SKM-1 (cell line): ENCODE measurements around the gene TRAF5.
A peak's percentile ranks its signal among the peaks of the same experiment; 100 is the strongest.
"Not testable (repeated sequence)": the region's sequence is repeated elsewhere in the genome, so short reads cannot be mapped to it uniquely, and the experiment has no call there.

Experiments
- DNase-seq: peaks from one replicate; lab custom pipeline; 2025; ENCODE audit not compliant: unreplicated experiment; lab: John Stamatoyannopoulos, UW

The TRAF5 gene

DNA sequence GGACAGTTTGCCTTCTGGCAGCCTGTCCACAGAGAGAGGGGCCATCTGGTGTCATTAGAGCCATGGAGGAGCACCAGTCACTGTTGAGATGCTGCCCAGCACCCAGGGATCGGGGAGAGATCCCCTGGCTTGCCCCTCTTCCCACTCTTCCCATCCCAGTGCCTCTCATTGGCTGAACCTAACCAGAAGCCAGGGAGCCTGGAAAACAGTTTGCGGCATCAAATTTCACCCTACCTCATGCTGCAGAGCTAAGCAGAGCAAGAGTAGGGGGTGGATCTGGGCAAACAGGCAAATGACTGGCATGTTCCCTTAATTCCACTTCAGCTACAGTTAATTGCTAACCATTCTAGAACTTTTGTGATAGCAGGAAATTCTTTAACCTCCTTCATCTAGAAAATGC, 19.1 kb downstream of the TRAF5 start:
- DNase-seq, result no peak

DNA sequence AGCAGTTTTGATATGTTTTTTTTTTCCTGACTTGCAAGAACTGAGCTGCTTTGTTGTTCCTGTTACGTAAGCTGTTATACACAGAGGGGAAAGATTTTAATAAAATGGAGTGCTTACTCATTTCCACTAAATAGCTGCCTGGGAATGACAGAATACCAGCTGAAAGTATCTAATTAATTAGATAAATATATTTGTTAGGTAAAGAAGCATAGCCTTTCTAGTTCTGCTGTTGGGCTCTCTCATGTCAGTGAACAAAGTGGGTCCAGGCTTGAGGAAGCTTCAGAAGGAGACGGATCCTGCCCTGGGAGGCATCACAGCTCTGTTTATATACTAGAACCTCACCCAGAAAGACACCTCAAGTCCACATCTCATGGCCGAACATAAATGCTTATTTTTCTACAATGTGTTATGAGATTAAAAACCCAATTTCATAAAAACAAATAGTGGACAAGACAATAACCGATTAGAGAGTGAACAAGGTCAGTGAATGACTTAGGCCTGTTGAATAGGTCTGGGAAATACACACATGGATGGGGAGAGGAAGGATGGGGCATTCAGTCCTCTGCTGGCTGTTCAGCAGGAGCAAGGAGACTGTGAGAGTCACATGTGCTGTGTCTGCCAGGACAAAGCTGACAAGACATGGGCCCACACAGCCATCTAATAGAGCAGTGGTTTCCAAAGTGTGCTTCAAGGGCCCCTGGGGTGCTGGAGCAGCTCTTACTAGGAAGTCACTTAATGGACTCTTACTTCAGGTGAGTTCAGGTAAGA, 20.6 kb downstream of the TRAF5 start:
- no peak for DNase-seq

DNA sequence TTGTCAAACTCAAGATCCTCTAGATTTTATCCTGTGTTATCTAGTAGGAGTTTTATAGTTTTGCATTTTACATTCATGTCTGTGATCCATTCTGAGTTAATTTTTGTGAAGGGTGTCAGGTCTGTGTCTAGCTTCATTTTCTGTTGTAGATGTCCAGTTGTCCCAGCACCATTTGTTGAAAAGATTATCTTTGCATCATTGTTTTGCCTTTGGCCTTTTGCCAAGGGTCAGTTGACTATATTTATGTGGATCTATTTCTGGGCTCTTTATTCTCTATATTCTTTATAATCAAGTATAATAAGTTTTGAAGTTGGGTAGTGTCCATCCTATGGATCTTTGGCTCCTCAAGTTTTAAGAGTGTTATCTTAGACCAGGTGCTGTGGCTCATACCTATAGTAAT, 21.9 kb downstream of the TRAF5 start:
- DNase-seq, result no peak

DNA sequence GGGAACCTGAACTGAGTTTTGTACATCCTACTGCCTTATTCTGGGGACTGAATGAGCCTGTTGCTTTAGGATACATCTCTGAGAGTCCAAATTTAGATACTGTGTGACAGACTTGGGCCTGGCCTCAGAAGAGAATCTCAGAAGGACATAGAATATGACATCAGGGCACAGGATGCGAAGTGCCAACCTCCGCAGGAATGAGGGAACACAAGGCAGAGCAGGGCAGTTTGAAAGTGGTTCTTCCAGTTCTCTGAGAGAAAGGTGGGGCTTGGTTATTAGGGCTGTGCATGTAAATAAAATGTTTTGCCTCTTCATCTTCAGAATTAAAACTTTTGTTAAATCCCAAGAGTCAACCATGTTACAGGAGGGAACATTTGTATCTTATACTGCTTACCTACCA, 23.1 kb downstream of the TRAF5 start:
- DNase-seq, result no peak

DNA sequence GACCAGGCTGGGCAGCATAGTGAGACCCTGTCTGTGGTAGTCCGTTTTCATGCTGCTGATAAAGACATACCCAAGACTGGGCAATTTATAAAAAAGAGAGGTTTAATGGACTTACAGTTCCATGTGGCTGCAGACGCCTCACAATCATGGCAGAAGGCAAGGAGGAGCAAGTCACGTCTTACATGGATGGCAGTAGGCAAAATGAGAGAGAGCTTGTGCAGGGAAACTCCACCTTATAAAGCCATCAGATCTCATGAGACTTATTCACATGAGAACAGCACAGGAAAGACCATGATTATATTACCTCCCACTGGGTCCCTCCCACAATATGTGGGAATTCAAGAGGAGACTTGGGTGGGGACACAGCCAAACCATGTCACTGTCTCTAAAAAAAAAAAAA, 25.4 kb downstream of the TRAF5 start:
- DNase-seq, result not testable (repeated sequence)

DNA sequence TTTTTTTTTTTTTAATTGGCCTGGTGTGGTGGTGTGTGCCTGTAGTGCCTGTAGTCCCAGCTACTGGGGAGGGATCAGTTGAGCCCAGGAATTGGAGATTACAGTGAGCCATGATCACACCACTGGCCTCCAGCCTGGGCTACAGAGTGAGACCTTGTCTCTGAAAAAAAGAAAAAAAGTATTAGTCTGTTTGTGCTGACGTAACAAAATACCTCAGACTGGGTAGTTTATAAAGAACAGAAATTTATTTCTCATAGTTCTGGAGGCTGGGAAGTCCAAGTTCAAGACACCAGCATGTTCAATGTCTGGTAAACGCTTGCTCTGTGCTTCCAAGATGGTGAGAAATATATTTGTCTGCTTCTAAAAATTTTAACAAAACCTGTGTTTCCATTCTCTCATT, 25.8 kb downstream of the TRAF5 start:
- DNase-seq, result no peak

DNA sequence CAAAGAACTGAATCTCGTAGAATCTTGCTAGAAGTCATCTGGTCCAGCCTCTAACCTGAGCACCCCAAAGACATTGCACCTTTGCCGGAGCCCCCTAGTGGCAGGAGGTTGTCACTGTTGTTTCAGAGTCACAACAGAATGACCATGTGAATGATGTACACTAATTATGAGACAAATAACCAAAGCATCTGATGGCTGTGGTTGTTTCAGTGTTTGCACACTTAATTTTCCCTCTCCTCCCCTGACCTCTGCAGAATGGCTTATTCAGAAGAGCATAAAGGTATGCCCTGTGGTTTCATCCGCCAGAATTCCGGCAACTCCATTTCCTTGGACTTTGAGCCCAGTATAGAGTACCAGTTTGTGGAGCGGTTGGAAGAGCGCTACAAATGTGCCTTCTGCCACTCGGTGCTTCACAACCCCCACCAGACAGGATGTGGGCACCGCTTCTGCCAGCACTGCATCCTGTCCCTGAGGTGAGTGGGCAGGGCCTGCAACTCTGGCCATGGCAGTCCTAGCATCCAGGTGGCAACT, 26.4 kb downstream of the TRAF5 start:
- DNase-seq, result peak; percentile 33

DNA sequence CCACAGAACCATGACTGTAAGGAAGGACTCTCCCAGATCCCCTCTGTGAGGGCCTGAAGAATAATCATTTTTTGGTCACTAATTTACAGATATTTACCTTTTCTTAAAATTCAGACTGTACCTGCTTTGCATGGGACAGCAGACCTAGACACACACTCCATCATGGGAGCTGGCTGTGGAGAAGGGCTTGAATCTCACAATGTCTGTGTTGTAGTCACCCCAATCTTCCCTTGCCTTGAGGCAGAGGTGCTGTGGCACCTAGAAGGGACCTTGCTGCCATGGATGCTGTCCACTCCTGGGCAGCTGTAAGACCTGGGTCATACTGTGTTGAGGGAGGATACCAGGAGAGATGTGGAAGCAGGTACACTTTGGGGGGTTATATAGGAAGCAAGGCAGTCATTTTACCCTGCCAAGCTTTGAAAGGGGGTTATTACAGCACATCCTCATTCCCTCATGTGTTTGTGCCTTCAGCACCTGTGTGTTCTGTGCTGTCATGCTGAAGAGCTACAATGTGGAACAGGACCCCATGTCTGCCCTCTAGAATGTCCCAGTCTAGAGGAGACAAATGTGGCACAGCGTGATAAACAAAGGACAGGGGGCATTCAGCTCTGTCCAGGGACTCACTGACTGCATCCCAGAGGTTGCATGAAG, 27.1 kb downstream of the TRAF5 start:
- no peak for DNase-seq

DNA sequence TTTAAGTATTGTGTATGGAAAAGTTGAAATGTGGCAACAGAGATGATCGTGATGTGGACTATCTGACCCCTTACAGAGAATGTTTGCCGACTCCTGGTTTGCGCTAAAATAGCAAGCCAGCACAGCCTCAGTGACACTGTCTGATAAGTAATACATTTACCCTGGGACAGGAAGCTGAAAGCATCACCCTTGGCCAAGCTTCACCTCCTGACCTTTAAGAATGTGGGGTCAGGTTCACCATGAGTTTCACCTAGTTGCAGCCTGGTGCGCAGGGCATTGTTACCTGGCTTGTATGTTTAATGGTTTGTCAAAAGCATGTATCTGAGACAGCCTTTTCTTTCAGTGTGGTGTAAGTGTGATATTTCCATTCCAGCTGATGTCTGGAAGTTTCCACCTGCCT, 29.2 kb downstream of the TRAF5 start:
- no peak for DNase-seq

DNA sequence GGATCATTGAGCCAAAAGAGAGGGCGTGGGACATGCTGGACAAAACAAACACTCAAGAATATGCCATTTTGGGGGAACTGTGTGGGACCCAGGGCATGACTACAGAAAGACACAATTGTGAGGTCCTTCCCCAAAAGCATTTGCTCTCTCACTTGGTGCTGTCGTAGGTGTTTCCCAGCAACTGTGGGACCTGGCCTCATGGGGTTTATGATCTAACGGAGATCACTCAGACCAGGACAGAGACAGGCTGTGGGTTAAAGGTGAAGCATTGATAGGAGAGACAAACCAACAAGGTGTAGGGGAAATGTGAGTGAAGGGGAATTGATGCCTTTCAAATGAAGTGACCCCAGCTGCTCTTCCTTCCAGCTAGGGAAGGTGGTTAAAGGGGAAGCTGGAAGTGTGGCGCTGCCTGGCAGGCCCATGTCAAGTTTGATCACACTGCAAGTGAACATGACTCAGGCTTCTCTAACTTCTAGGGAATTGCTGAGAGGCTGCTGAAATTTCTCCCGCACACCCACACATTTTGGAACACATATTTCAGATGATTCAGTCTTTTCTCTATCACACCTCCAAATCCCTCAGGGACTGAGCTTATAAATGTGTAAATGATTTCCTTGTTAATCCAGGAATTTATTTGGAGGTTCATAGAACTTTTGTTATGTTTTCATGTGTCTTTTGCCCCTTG, 30.2 kb downstream of the TRAF5 start:
- DNase-seq, result no peak

DNA sequence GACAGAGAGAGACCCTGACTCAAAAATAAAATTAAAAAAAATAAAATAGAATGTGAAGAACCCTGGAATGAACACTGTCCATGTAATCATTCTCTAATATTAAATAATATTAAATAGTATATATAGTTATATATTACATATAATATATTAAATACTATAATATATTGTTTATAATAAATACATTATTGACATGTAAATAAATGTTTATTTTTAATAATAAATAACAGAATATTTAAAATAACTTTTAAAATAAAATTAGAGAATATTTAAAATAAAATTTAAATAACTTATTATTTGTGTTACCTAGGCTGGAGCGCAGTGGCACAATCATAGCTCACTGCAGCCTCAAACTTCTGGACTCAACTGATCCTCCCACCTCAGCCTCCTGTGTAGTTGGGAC, 32.1 kb downstream of the TRAF5 start:
- no peak for DNase-seq

DNA sequence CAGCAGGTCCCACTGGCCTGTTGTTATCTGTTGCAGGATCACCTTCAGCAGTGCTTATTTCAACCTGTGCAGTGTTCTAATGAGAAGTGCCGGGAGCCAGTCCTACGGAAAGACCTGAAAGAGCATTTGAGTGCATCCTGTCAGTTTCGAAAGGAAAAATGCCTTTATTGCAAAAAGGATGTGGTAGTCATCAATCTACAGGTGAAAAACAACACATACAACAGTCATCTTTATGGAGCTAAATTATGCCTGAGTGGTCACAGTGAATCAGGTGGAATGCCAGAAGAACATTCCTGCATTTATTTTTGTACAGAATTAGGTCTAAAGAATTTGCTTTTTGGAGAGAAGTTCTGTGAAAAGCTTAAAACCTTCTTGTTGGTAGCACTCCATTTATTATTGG, 33.2 kb downstream of the TRAF5 start:
- no peak for DNase-seq

DNA sequence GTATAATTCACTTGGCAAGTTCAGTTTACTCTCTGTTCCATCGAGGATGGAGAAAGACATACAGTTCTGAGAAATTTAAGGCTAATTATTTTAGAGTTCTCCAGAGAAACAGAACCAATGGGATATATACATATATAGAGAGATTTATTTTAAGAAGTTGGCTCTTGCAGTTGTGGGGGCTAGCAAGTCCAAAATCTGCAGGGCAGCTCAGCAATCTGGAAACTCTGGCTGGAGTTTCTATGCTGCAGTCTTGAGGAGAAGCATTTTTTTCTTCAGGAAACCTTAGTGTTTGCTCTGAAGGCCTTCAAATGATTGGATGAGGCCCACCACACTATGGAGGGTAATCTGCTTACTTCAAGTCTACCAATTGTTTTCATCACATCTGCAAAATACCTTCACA, 34.6 kb downstream of the TRAF5 start:
- no peak for DNase-seq

DNA sequence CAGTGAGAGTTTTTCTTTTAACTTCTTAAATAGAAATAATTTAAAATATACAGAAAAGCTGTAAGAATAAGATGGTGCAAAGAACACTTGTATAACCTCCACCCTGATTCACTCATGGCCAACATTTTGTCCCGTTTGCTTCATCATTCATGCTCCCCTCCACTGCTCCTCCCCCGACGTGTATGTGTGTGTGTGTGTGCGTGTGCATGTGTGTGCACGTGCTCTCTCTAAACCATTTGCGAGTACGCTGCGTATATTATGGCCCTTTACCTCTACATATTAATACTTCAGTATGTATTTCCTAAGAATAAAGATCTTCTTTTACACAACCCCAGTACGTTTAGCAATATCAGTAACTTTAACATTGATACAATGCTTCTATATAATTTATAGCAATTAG, 43.0 kb downstream of the TRAF5 start:
- DNase-seq, result no peak

DNA sequence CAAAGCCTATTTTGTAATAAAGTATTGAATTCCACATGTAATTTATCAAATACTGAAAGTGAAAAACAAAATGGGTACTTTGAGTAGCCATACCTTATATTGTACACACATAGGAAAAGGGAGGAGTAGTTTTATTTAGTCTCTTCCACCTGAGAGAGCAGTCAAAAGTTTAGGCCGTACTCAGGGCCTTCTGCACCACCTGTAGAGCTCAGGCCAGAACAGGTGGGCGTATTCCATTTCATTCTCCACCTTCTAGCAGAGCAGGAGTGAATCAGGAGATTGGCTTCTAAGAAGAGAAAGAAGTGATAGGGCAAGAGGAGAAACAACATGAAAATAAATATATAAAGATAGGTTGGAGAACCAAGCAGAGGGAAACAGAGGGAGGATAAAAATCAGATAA, 44.0 kb downstream of the TRAF5 start:
- DNase-seq, result no peak

DNA sequence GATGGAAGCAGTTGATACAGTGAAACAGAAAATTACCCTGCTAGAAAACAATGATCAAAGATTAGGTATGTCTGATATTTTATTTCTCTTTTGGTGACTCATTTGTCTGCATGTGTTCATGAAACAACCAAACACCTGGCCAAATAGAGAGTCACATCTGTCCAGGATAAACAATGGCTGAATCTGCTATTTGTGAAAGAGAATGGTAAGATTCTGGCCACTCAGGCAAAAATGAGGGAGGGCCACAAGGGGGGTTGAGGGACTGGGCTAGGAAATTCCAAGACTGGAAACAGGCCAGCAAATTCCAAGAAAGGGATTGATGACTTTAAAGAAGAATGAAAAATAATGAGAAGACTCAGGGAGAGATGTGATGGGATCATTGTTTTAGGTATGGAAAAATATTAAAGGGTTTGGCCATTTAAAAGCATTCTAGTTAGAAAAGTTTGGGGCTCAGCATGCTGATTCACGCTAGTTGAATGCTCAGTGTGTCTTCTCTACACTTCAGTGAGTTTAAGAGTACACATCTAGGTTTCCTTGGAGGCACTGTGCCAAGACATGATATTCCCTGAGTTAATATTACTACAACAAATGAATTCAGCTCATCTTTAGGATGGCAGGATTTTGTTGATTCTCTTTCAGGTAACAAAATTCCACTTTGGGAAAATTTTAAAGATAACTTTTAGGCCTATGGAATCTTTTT, 44.9 kb downstream of the TRAF5 start:
- no peak for DNase-seq

DNA sequence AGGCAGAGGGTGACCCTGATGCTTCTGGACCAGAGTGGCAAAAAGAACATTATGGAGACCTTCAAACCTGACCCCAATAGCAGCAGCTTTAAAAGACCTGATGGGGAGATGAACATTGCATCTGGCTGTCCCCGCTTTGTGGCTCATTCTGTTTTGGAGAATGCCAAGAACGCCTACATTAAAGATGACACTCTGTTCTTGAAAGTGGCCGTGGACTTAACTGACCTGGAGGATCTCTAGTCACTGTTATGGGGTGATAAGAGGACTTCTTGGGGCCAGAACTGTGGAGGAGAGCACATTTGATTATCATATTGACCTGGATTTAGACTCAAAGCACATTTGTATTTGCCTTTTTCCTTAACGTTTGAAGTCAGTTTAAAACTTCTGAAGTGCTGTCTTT, 45.8 kb downstream of the TRAF5 start:
- DNase-seq, result no peak

DNA sequence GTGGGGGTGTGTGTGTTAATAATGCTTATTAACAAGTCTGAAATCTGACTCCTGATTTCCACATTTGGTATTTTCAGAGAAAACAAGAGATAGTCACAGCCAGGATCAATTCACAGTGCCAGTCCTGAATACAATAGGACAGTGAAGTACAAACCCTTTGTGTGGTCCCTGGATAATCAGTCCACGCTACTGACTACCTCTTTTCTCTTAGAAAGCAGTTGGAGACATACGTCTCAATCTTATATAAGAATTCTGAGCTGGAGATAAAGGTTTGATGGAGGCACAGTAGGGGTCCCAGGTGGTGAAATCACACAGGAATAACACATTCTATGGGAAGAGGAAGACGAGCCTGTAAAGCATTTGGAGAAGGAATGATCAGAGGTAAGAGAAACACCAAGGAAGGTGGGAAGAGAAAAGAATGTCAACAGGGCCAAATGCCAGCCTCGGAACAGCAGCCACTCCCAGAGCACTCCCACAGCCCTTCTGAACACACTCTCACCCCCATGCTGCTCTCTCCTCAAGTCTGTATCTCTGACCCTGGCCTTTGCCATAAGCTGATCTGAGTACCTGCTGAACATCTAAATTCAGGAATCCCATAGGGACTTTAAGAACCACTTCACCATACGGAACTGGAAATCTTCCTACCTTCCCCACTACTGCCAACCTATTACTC, 48.6 kb downstream of the TRAF5 start:
- DNase-seq, result no peak

DNA sequence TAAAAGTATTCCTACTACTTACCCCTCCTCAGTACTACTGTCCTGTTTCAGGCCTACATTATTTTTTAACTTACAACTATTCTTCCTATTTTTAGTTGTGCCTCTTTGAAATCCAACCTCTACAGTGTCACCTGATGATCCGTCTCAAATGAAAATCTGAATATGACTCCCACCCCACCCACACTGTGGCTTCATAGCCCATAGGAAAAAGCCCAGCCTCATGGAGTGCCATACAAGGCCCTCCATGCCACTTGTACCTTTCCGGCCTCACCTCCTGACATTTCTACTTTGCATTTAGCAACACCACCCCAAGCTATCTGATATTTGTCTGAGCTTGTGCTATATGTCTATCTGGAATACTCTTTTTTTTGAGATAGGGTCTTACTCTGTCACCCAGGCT, 49.3 kb downstream of the TRAF5 start:
- no peak for DNase-seq

DNA sequence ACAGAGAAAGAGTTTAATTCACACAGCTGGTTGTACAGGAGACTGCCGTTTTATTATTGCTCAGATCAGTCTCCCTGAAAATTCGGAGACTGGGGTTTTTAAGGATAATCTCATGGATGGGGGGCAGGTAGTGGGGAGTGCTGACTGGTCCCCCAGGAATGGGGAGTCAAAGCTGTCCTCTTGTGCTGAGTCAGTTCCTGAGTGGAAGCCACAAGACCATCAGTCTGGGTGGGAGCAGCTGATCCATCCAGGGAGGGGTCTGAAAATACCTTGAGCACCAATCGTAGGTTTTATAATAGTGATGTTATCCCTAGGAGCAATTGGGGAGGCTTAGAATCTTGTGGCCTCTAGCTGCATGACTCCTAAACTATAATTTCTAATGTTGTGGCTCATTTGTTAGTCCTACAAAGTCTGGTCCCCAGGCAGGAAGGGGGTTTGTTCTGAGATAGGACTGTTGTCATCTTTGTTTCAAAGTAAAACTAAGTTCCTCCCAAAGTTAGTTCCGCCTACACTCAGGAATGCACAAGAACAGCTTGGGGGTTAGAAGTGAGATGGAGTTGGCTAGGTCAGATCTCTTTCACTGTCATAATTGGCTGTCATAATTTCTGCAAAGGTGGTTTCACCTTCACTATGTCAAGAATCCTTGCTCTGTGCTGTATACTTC, 50.3 kb downstream of the TRAF5 start:
- no peak for DNase-seq
